GM19239 (cell line): Measurements from ENCODE around the gene TDG.

Experiments
- DNase-seq: peaks from one replicate; pipeline ENCODE4 v3.0.0; 2011; ENCODE audit warnings: low spot score; ENCODE audit not compliant: insufficient read length
- FAIRE-seq: peaks from 2 replicates; lab custom pipeline; 2011; peaks lifted over from hg19 to GRCh38; lab: Jason Lieb, UNC

TDG gene

GRCh38 chr12:103965590-103966504, at the start of gene TDG:
TDG (plus strand) TSS chr12:103965872; CDS start chr12:103966038, 166 bp downstream.
- DNase-seq (peak; percentile 74), FAIRE-seq (peak; percentile 91)

DNA sequence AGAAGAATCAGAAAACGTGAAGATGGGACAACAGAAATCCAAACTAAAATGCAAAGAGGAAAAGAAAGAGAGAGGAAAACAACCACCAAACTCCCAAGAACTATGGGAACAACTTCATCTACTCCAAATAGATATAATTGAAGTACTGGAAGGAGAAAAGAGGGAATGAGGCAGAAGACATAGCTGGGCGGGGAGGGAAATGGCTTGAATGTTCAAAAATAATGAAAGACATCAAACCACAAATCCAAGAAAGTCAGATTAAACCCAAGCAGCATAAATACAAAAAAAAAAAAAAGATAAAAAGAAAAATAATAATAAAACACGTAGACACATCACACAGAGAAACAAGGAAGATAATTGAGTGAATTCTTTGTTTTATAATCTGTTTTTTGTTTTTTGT, 47.8 kb upstream of the TDG start:
- FAIRE-seq (no peak), DNase-seq (no peak)

GRCh38 chr12:103924761-103925641, 40.7 kb upstream of the TDG start:
- no peak for DNase-seq
- peak; percentile 98 for FAIRE-seq

- peak; percentile 95 for FAIRE-seq
- DNase-seq = no peak
Observed at GRCh38 chr12:103928682-103929045, 37.0 kb upstream of the TDG start.

DNA sequence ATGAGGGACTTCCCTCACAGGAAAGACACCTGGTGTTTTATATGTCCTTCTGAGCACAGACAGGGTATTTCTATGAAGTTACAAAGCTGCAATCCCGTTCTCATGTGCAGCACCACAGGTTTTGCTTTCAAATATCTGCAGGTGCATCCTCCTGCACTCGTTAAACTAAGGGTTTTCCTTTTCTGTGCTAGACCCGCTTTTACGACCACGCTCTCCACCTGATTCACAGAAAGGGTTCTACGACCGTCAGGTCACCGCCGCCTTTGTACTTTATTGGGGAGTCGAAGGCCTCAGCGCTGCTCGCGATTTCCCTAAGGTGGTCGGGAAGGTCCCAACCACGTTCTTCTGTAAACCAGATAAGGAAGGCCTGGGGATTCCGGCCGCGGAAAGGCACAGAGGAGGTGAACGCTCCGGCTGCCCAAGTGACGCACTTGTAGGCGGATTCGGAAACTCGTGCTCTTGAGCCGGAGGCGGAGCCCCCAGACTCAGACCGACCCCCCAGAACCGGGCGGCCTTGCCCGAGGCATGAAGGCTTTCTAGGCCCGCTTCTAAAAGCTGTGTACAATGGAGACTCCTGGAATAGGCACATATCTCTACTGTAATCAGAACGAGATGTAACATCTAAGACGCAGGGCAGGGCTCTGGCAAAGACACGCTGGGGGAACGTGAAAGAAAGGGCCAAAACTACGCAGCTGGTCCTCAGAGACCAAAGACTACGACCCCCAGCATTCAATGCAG, 36.5 kb upstream of the TDG start:
- peak; percentile 67 for FAIRE-seq
- DNase-seq = no peak

- no peak for DNase-seq
- no peak for FAIRE-seq
Observed at GRCh38 chr12:103929784-103930033, 36.0 kb upstream of the TDG start.

- FAIRE-seq = peak; percentile 99
- peak; percentile 71 for DNase-seq
Observed at GRCh38 chr12:103930034-103930786, 35.5 kb upstream of the TDG start, which contains the start of gene HSP90B1. HSP90B1 (plus strand) TSS chr12:103930410; CDS start chr12:103930516, 106 bp downstream.

DNA sequence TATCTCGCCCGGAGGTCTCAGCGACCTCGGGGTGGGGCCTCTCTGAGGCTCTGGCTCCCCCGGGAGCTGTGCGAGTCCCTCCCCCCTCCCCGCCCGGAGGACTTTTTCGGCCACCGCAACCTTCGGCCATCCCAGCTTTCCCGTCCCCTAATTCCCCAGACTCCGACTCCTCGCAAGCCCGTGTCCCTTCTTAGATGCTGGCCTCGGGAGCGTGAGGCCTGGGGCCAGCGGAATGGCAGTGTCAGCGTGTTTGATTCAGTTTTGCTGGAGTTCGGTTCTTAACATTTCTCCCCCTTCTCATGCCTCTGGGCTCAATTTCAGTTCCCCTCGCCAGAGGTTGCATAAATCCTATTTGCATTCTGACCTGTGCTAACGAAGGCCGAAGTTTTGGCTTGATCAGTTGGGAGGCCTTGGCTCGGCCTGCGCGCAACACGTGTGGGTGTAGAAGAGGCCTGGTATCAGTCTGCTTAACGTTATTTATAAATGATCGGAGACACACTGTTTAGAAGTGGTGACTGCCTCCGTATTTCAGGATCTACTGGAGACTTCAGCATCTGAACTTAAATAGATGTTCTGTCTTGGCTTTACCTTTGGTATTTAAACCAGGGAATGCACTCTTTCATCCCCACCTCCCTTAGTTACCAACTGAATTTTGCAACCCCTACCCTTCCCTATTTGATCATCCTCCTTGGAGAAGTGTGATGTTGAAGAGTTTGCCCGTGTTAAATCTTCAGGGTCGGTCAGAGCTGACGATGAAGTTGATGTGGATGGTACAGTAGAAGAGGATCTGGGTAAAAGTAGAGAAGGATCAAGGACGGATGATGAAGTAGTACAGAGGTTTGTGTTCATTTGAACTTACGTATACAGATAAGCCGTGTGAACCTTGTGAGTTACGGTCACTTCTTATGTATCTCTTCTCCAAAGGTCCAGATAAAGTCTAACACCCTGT, 34.6 kb upstream of the TDG start:
- DNase-seq (no peak), FAIRE-seq (peak; percentile 79)

DNA sequence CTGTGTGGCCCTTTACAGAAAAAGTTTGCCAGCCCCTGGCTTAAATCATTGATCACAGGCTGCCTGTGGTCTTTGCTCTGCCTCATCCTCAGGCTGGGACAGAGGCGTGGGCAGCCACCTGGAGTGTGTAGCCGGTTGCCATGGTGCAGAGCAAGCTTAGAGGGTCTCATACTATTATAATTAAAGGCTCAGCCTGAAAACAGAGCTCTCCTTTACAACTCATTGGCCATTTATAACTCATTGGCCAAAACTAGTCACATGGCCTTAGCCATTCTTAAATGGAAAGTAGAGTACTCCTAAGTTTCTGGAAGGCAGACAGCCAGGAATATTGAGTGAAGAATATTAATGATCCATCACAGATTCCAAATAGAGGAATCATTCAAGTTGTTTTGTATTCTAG, 32.4 kb upstream of the TDG start:
- FAIRE-seq (no peak), DNase-seq (no peak)

DNA sequence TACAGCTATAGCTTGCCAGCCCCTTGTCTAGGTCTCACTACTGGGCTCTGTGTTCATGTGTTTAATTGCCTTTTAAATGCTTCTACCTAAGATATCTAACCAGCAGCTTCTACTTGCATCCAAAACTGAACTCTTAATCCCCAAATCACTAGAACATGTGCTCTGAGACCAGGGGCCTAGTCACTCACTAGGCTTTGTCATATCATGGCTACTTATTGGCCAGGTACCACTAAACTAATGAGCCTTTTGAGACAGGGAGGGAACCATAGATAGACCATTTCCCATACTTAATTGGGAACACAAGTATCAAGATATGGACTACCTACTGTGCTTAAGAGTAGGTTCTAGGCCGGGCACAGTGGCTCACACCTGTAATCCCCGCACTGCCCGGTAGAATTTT, 29.0 kb upstream of the TDG start:
- FAIRE-seq = no peak

DNA sequence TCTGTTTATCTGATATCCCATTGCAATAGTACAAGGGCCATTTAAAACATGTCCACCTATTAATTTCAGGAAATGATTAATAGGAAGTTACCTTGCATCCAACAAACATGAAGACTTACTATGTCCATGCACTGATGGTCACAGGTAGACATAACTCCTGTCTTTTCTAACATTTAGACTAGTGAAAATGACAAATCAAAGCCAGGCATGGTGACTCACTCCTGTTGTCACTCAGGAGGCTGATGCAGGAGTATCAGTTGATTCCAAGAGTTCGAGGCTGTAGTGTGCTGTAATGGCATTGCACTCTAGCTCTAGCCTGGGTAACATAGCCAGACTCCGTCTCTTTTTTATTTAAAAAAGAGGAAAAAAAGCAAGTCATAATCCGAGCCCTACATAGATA, 20.7 kb upstream of the TDG start:
- no peak for DNase-seq
- FAIRE-seq = no peak

More for the DNA sequence above, 29.0 kb upstream of the TDG start:
- DNase-seq = no peak

DNA sequence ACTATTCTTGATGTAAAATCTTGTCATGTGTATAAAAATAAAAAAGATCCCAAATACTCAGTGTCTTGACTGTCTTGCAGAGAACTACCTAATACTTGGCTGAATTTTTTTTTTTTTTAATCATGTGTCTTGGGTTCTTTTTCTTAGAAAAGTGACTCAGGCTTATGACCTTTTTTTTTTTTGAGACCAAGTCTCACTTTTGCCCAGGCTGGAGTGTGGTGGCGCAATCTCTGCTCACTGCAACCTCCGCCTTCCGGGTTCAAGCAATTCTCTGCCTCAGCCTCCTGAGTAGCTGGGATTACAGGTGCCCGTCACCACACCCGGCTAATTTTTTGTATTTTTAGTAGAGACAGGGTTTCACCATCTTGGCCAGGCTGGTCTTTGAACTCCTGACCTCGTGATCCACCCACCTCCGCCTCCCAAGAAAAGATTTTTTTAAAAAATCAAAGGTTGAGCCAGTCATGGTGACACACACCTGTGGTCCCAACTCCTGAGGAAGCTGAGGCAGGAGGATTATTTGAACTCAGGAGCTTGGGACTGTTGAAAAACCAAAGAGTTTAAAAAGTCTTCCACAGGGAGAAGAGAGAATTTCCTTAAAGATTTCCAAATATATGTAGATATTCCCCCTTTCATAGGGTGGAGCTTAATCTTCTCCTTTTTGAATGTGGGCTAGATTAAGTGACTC, 17.7 kb upstream of the TDG start:
- DNase-seq (no peak), FAIRE-seq (no peak)

DNA sequence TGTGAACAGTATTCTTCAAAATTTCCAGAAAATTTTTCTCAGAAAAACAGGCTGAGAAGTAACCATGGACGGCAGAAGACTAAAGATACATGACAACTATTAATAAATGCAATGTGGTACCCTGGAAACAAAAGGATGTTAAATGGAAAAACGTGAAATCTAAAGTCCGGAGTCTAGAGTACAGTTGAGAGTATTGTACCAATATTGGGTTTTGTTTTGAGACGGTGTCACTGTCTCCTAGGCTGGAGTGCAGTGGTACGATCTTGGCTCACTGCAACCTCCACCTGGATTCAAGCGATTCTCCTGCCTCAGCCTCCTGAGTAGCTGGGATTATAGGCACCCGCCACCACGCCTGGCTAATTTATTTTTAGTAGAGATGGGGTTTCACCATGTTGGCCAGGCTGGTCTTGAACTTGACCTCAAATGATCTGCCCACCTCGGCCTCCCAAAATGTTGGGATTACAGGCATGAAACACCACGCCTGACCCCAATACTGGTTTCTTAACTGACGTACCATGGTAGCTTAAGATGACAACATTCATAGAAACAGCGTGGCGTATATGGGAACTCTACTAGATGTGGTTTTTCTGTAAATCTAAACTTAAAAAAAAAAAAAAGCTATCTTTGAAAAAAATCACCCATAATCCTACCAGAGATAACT, 16.8 kb upstream of the TDG start:
- no peak for FAIRE-seq
- DNase-seq = no peak

DNA sequence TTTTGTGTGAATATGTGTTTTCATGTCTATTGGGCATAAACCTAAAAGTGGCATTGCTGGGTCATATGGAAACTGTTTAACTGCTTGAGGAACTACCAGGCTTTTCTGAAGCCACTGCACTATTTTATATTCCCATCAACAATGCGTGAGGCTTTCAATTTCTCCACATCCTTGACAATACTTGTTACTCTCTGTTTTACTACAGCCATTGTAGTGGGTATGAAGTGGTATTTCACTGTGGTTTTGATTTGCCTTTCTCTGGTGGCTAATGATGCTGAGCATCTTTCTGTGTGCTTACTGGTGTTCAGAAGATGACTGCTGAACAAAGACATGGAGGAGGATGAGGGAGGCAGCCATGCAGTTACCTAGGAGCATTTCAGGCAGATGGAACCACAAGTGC, 13.2 kb upstream of the TDG start:
- DNase-seq = no peak
- no peak for FAIRE-seq

DNA sequence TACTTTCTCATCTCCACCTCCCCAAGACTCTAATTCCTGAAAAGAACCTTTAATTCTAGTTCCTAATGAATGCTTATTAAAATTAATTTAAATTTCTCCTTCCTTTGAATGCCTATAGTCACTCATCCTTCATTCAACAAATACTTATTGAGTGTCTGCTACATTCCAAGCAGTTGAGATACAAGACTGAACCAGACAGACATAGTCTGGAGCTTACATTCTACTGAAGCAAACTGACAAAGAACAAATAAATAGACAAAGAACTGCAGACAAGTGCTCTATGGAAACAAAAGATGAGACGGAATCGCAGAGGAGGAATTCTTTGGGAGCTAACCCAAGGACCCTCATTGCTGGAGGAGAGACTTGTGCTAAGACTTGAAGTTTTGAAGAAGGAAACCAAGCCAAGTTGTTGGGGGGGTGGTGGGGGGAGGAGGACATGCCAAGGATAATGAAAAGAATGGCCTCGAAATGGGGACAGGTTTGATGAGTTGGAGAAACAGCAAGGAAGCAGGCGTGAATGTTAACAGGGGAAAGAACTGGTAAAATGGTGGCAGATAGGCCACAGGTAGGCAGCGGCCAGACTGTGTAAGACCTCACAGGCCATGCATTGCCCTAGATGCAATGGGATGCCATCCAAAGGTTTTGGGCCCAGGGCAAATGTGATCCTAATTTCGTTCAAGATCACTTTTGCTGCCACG, 9.7 kb upstream of the TDG start:
- no peak for FAIRE-seq
- no peak for DNase-seq

- DNase-seq (no peak), FAIRE-seq (no peak)
Observed at GRCh38 chr12:103956509-103957027, 9.1 kb upstream of the TDG start.

- DNase-seq = no peak
- FAIRE-seq = no peak
Observed at GRCh38 chr12:103957865-103958388, 7.7 kb upstream of the TDG start.
